GM12874 (cell line): ENCODE measurements around the gene SMAD2.

Experiments
- TF ChIP-seq, protein P1 (sequence below): IDR thresholded peaks from 2 replicates; pipeline ENCODE4 v1.5.1; 2011; ENCODE audit warnings: low read depth, mild to moderate bottlenecking, control low read depth, low read length, moderate library complexity; ENCODE audit not compliant: insufficient read depth

SMAD2 gene

GRCh38 chr18:47798366-47798765 lies 132.1 kb downstream of the SMAD2 start:
- TF ChIP-seq, protein P1, sequence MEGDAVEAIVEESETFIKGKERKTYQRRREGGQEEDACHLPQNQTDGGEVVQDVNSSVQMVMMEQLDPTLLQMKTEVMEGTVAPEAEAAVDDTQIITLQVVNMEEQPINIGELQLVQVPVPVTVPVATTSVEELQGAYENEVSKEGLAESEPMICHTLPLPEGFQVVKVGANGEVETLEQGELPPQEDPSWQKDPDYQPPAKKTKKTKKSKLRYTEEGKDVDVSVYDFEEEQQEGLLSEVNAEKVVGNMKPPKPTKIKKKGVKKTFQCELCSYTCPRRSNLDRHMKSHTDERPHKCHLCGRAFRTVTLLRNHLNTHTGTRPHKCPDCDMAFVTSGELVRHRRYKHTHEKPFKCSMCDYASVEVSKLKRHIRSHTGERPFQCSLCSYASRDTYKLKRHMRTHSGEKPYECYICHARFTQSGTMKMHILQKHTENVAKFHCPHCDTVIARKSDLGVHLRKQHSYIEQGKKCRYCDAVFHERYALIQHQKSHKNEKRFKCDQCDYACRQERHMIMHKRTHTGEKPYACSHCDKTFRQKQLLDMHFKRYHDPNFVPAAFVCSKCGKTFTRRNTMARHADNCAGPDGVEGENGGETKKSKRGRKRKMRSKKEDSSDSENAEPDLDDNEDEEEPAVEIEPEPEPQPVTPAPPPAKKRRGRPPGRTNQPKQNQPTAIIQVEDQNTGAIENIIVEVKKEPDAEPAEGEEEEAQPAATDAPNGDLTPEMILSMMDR = no peak

GRCh38 chr18:47797126-47797525 lies 133.3 kb downstream of the SMAD2 start:
- TF ChIP-seq, protein P1 = no peak

- TF ChIP-seq, protein P1 = no peak
These were observed 135.0 kb downstream of the SMAD2 start for GRCh38 chr18:47795434-47795814.

- TF ChIP-seq, protein P1 = no peak
These were observed 135.6 kb downstream of the SMAD2 start for GRCh38 chr18:47794725-47795433.

DNA sequence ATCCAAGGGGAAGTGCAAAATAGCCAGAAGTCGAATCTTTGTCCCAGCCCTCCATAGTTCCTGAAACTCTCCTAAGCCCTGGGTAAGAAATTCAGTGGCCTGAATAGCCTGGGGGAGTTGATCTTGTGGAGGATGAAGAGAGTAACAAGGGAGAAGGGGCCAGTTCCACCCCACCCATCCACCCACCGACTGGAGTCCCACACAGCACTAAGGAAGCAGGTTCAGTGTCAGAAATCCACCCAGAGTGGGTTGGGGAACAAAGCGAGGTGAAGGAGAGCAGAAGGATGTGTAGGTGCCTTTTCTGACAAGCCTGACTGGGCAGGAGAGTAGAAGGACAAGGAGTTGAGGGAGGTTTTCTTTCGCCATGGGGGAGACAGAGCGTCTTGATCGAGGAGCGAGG lies 136.8 kb downstream of the SMAD2 start:
- TF ChIP-seq, protein P1 = no peak

GRCh38 chr18:47791461-47791985 lies 138.9 kb downstream of the SMAD2 start:
- TF ChIP-seq, protein P1 = no peak

- TF ChIP-seq, protein P1 = no peak
These were observed 140.4 kb downstream of the SMAD2 start for GRCh38 chr18:47790036-47790435.
